Astrocyte of the cerebellum (primary cell): Measurements from ENCODE around the gene SLC25A40.
A peak's percentile ranks its signal among the peaks of the same experiment; 100 is the strongest.
"Not testable (repeated sequence)": the region's sequence is repeated elsewhere in the genome, so short reads cannot be mapped to it uniquely, and the experiment has no call there.

Experiments used
- DNase-seq: peaks from one replicate; pipeline ENCODE4 v3.0.0-alpha.2; 2011; ENCODE audit warnings: low read depth
- H3K4me3 ChIP-seq: 2 replicates; pipeline ENCODE4 v1.5.1; 2011; ENCODE audit warnings: mild to moderate bottlenecking, low read depth, low read length, moderate library complexity
- CTCF ChIP-seq: IDR thresholded peaks from 2 replicates; pipeline ENCODE4 v1.5.1; 2012; ENCODE audit warnings: low read length, low read depth, moderate library complexity, mild to moderate bottlenecking; ENCODE audit errors: missing control alignments
- in situ Hi-C: cut with HindIII; loops from 2 replicates; pipeline ENCODE4 v1.10.0; 2017; ENCODE audit warnings: low sequenced_read_pairs

The SLC25A40 gene

GRCh38 chr7:87877366-87878040 is 1.3 kb upstream of the SLC25A40 start:
- in situ Hi-C loops: no loop called here
- no peak for DNase-seq
- H3K4me3 ChIP-seq: peak overlapping the region; percentile 87
- TF ChIP-seq CTCF: no peak

DNA sequence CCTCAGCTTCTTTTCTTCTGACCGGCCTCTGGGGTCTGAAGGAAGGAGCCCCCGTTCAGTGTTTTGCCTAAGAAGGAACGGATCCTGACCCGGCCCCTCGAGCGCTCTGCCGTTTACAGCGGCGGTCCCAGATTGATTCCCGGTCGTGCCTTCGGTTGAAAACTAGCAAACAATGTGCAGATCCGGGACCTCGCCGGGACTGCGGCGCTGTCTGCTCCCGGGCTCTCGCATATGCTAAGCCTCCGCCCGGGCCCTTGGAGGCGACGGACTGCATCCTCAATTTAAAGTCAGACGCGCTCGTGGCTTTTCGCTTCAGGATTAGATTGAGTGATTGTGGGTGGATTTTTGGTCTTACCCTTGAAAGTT is 692 bp upstream of the SLC25A40 start:
- peak; percentile 24 for DNase-seq
- no peak for TF ChIP-seq CTCF
- in situ Hi-C loops: no loop called here
- H3K4me3 ChIP-seq: peak overlapping the region; percentile 87

DNA sequence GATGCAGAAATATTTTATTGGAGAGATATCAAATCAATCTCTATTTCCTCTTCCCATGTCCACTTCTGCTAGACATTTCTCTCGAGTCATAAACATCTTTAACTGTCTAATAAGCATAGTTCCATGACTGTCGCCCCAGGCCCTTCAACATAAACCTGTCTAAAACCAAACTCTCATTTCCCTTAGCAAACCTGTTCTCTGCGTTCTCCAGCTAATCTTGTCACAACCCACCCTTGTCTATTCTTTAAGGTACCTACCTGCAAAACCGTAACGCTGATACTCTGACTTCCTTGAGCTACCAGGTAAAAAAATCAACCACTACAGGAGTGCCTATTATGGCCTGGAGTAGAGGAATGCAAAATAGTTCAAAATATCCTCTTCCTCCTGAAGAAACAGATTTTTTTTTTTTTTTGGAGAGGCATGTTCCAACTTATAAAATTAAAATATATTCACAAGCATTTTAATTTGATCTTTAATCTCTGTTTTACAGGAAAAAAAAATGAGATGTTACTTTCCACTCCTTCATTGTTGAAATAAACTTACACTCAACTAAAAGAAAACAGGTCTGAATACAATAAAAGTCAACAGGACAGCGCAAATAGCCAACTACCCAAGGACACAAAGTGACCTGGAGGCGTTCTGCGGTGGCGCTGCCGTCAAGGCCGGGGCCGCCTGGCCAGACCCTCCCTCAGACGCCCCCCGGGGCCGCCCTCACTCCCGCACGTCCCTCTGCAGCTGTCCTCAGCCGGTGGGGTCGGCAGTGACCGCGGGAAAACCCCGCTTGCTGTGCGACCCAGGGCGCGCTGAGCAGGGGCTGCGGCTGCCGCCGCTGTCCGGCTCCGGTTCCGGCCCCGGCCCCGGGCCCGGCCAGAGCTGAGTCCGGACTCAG is 765 bp downstream of the SLC25A40 start:
- H3K4me3 ChIP-seq: peak overlapping the region; percentile 87
- in situ Hi-C loops: no loop called here
- TF ChIP-seq CTCF: no peak
- DNase-seq: no peak

DNA sequence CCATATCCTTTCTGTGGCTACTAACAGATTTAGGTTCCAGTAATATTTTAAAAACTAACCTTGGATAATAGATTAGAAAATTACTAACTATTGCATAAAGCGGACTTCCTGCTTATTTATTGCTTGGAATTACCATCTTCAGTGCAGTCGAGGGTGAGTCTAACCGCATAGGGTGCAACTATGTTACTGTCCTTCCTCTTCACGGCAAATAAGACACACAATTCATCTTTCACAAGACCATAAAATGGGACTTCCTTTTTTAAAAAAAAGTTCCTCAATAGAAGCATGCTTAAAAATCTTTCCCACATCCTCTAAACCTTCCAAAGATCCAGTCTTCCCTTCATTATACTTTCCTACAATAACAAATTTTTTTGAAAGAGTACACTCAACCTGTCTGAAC is 2.1 kb downstream of the SLC25A40 start:
- in situ Hi-C loops: no loop called here
- TF ChIP-seq CTCF: no peak
- H3K4me3 ChIP-seq: no peak overlapping the region
- DNase-seq: no peak

GRCh38 chr7:87873328-87873727 is 2.8 kb downstream of the SLC25A40 start:
- in situ Hi-C loops, H3K4me3 ChIP-seq, DNase-seq: not testable (repeated sequence)

DNA sequence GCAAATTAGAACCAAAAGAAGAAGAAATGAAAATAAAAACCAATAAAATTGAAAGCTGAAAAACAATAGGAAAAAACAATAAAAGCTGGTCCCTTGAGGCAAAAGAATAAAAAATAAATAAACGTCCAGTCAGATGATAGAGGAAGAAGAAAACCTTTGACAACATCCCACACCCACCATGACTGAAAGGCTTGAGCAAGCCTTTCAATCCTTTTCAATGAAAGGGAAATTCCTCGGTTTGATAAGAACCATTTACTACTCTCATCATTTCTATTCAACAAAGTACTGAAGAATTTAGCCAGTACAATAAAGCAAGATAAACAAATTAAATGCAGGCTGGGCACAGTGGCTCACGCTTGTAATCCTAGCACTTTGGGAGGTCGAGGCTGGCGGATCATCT is 3.8 kb downstream of the SLC25A40 start:
- TF ChIP-seq CTCF: no peak
- in situ Hi-C loops: no loop called here
- DNase-seq: no peak
- H3K4me3 ChIP-seq: no peak overlapping the region

- no peak for DNase-seq
- no peak overlapping the region for H3K4me3 ChIP-seq
- in situ Hi-C loops: no loop called here
- no peak for TF ChIP-seq CTCF
Measured at GRCh38 chr7:87870471-87870870, 5.7 kb downstream of the SLC25A40 start.

GRCh38 chr7:87866533-87866932 is 9.6 kb downstream of the SLC25A40 start:
- in situ Hi-C loops, H3K4me3 ChIP-seq, DNase-seq: not testable (repeated sequence)
